Inferior parietal cortex (tissue), 1 donor: ENCODE data around the gene LYL1.
"Not testable (repeated sequence)": the region's sequence is repeated elsewhere in the genome, so short reads cannot be mapped to it uniquely, and the experiment has no call there.

ENCODE experiments used
- DNase-seq: peaks from one replicate; pipeline ENCODE4 v3.0.0-alpha.2; 2016; ENCODE audit errors: extremely low spot score

The LYL1 gene

DNA sequence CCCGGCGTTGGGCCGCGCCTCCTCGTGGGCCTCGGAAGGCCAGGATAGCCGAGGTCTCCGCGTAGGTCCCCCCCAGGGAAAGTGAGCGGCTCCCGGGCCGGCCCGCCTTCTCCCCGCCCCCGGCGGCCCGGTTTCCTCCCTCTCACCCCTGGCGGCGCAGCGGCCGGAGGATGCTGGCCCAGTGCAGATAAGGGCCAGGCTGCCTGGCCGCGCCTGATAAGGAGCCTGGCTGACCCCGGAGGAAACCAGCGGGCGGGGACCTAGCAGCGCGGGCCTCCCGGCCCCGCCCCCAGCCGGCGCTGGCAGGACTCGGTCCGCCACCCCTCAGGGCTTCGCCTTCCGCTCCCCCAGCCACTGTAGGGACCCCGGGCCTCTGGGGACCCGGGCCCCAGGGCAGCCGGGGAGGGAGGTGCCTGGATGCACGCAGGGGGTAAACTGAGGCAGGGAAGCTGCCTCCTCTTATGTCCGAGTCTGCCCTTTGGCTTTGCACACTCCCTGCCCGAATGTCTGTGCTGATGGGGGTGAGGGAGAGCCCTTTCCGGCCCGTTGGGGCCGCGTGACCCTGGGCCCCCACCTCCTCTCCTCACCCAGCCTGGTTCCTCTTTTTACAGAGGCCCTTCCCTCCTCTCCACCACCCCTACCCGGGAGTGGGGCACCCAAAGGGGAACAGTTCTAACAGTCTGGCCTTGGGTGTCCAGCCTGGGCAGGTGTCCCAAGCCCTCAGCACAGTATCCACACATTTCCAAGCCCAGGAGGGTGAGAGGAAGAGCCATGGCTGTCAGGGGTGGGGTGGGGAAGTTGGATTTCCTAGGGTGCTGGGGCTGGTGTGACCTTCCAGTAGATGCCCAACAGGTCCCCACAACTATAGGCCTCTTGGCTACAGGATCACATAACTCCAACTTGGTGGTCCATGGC, at the start of gene LYL1:
LYL1 (minus strand) TSS at position 193 of the 915 bp plus-strand sequence. CDS start 1,687 bp downstream, outside the sequence.
- no peak for DNase-seq

DNA sequence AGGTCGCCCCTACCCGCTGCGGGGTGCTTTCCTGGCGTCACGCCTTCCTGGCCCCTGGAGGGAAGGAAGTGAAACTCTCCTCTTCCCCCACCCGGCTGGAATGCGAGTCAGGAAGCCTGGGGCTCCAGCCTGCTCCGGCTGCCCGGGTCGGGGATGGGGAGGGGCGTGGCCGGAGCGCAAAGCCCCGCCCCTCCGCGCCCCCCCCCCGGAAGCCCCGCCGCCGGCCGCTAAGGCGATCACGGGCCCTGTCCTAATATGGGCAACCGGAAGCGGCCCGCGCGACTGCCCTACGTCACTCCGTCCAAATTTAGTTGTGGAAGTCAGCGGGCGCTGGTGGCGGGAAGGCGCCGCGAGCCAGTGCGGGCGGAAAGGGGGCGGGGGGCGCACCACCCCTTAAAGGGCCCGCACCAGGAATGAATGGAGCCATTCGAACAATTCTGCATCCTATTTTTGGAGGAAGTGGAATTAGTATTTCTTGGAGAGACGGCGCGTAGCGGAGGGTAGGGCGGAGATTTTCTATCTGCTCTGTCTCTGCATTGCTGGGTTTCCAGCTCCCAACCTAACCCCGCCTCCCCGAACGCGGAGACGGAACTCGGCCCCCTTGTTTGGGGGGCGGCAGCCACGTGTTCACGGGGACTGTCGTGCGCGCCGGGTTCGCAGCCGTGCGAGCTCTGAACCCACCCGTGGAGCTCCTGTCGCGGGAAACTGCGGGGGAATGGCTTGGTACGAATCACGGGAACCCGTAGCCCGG, 49.1 kb upstream of the LYL1 start:
- DNase-seq = peak; percentile 97

DNA sequence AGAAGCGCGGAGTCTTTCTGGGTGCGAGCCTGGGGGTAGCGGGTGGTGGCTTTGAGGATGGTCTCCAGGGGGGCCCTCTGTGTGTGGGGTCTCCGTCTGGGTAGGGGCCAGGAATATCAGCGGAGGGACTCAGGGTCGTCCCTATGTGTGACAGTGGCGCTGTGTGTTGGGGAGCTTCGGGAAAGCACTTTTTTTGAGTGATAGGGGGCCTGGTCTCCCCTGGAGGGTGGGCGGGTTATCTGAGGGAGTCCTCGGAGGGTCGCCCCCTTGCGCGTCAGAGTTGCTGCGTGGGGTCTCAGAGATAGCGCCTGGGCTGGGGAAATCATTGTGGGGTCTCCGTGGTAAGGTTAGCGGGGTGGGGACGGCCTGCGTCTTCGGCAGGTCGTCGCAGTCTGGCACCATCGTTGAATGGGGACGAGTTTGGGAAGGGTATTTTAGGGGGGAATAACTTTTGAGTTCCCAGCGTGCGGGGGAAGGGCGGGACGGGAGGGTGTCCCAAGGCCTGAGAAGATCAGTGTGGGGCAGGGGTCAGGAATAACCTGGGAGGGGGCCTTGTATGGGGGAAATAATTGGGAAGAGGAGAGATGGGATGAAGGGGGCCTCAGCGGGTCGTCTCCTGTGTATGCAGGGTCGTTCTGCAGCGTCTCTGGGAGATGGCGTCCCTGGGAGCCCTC, 48.4 kb upstream of the LYL1 start:
- DNase-seq = no peak

DNA sequence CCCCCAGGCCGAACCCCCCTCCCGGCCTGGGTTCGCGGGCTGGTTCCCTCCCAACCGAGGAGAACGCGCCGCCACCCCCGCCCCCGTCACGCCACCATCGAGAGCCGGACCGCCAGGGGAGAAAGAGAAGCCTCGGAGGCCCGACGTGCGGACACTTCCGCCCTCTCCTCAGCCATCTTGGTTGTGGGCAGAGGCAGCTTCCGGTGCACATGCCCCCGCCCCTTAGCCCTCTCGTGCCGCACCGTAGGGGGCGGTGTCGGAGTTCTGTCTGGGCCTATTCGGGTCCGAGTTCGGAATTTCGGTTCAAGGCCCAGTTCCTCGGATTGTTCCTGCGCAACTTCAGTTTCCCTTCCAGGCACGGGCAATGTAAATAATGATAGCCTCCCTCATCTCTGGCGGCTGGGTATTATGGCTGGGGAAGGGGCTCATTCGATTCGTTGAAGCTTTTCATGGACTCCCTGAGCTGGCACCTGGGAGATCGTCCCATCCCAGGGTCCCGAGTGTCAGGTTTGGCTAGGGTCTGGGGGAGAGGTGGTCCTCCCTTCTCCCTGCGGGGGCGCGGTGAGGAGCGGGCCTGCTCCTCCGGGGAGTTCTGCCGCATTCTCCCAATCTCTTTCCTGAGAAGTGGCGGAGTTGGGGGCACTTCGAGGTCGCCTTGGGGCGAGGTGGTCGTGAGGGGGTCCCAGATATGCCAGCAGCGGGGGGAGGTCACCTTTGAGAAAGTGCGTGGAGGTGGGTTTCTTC, 47.7 kb upstream of the LYL1 start, which contains the start of the genes IER2 and STX10:
IER2 (plus strand) TSS at position 225 of the 744 bp plus-strand sequence. CDS start 2,776 bp downstream, outside the sequence.
STX10 (minus strand) TSS at position 189 of the 744 bp plus-strand sequence. CDS start 202 bp downstream, outside the sequence.
- DNase-seq = peak; percentile 97

DNA sequence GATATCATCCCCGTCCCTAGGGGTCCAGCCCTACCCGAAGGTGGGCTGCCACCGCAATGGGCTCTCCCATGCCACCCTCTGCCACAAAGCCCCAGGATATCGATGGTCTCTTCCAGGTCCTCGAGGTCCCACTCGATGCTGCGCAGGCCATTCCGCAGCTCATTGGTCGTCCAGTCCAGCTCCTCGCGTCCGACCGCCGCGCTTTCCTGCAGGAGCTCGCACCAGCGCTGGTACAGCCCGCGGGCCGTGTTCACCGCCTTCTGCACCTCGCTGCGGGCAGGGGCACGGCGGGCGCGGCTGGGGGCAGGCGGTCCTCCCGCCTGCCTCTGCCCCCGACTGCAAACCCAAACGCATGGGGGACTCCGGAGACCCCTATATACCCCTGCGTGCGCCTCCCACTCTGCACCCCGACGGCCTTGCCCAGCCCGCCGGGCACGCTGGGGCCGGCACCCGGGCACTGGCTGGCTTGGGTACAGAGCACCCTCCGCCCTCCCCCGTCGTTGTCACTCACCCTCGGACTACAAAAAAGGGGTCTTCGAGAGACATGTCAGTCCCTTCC, 47.0 kb upstream of the LYL1 start:
- no peak for DNase-seq

DNA sequence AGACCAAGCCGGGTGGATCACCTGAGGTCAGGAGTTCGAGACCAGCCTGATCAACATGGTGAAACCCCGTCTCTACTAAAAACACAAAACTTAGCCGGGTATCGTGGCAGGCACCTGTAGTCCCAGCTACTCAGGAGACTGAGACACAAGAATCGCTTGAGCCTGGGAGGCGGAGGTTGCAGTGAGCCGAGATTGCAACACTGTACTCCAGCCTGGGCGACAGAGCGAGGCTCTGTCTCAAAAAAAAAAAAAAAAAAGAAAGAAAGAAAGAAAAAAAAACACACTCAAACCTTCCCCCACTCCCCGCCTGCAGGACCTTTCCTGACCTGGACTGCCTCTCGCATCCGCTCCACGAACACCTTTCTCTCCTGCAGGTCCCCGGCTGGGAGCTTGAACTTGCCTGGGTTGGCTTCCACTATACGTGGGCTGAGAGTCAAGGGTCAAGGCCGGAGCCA, 46.5 kb upstream of the LYL1 start:
- not testable (repeated sequence) for DNase-seq

DNA sequence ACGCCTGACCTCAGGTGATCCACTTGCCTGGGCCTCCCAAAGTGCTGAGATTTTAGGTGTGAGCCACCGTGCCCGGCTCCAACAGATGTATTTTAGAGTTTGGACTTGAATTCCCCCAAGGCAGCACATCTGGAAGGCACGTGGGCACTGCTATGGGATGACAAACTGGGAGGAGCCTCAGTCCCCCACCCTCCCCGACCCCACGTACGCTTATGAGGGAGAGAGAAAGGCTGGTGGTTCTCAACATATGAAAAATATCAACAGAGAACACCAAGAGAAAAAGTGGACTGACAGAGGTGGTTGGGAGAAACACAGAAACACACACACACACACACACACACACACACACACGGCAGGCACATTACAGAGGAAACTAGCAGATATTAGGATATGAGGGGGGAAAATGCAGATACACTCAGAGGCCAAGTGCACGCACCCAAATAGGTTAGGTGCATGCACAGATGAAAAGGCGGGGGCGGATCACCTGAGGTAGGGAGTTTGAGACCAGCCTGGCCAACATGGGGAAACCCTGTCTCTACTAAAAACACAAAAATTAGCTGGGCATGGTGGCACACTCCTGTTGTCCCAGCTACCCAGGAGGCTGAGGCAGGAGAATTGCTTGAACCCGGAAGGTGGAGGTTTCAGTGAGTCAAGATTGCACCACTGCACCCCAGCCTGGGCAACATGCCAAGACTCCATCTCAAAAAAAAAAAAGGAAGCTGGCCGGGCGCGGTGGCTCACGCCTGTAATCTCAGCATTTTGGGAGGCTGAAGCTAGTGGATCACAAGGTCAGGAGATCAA, 44.3 kb upstream of the LYL1 start:
- no peak for DNase-seq

DNA sequence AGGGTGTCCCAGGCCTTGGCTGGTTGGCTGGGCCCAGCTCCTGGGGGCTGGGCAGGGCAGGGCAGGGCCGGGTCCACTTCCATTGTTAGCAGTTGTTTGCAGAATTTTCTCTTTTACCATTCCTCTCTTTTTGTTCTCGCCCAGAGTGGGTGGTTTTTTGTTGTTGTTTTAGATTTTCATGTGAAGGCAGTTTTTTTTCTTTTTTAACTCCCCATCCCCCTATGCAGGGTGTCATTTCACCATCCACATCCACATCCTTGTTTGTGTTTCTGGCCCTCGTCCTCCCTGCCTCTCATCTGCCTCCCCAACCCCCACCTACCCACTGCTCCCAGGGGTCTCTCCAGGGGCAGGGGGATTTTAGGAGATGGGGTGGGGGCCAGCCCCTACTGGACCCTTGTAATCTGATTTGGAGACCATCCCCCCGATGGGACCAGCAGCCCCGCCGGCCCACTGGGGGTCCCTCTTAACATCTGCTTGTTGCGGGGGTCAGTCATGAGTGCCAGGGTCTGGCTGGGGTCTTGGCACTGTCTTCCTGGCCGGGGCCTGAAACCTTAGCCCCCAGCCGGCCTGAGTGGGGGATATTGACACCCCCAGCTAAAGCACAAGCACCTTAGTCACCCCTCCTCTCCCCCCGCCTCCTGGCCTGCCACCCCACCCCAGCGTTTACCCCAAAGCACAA, 37.1 kb upstream of the LYL1 start:
- no peak for DNase-seq

DNA sequence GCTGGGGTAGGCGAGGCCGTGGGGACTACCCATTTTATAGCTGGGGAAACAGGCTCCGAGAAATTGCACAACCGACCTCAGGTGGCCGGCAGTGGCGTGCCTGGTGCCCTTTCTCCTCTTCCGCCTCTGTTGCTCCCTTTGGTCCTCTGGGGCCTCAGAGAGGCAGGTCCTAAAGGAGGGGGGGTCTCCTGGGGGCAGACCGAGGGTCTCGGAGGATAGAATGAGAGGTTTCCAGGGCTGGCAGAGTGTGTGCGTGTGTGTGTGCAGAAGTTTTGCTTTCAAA, 36.2 kb upstream of the LYL1 start:
- no peak for DNase-seq

DNA sequence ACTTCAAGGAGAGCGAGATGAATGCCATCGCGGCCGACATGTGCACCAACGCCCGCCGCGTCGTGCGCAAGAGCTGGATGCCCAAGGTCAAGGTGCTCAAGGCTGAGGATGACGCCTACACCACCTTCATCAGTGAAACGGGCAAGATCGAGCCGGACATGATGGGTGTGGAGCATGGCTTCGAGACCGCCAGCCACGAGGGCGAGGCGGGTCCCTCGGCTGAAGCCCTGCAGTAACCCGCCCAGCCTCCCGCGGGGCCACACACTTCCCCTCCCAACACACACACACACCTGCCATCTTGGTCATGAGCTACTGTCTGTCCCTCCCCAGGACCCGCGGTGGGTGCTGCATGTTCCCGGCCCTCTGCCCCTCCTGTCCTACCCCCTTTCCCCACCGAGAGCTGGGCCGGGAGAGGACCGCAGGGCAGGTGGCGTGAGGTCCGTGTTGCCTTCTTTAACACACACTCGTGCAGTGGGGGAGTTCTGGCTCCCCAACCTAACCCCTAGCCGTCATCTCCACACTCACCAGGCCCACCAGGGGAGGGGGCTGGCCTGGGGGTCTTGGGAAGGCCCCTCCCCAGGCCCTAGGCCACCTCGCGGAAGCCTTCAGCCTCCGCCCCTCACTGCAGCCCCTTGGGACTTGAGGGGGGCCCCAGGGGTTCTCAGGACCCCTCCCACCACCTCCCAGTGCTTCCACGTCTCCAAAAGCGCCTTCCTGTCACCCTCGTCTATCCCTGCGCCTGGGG, 35.7 kb upstream of the LYL1 start:
- DNase-seq = no peak

DNA sequence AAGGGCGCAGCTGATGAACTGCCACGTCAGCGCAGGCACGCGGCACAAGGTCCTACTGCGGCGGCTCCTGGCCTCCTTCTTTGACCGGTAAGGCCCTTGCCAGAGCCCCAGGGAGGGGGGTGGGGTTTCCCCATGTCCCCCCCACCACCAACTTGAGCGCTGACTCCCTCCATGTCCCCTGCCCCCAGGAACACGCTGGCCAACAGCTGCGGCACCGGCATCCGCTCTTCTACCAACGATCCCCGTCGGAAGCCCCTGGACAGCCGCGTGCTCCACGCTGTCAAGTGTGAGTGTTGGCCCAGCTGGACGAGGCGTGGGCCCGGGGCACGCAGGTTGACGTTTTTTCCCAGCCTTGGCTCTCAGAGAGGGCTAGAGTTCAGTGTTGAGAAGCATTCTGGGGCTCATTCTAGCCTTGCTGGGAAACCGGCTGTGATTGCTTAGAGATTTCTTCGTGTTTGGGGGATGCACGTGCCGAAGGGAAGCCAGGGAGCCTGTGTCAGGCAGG, 34.7 kb upstream of the LYL1 start:
- DNase-seq = no peak

DNA sequence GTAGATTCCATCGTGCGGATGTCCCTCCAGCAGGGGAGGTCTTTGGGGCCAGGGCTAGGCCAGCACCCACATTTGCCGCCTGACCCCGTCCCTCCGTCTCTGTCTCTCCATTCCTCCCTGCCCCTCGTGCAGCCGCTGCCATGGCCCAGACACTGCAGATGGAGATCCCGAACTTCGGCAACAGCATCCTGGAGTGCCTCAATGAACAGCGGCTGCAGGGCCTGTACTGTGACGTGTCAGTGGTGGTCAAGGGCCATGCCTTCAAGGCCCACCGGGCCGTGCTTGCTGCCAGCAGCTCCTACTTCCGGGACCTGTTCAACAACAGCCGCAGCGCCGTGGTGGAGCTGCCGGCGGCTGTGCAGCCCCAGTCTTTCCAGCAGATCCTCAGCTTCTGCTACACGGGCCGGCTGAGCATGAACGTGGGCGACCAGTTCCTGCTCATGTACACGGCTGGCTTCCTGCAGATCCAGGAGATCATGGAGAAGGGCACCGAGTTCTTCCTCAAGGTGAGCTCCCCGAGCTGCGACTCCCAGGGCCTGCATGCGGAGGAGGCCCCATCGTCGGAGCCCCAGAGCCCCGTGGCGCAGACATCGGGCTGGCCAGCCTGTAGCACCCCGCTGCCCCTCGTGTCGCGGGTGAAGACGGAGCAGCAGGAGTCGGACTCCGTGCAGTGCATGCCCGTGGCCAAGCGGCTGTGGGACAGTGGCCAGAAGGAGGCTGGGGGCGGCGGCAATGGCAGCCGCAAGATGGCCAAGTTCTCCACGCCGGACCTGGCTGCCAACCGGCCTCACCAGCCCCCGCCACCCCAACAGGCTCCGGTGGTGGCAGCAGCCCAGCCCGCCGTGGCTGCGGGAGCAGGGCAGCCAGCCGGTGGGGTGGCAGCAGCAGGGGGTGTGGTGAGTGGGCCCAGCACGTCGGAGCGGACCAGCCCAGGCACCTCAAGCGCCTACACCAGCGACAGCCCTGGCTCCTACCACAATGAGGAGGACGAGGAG, 32.7 kb upstream of the LYL1 start:
- no peak for DNase-seq

DNA sequence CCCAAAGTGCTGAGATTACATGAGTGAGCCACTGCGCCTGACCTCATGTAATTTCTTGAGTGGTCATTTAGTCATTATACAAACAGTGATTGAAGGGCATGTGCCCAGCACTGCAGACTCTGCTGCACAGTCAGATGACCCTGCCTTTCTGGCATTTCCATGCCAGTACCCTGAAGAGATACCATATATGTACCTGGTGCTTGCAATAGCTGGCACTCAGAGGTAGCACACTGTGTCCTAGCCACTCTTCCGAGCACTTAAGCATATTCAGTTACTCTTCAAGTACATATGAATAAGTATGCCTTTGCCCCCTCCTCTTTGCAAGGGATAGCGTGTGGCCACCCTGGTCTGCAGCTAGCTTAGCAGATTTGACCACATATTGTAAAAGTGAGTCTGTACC, 32.0 kb upstream of the LYL1 start:
- DNase-seq = no peak

DNA sequence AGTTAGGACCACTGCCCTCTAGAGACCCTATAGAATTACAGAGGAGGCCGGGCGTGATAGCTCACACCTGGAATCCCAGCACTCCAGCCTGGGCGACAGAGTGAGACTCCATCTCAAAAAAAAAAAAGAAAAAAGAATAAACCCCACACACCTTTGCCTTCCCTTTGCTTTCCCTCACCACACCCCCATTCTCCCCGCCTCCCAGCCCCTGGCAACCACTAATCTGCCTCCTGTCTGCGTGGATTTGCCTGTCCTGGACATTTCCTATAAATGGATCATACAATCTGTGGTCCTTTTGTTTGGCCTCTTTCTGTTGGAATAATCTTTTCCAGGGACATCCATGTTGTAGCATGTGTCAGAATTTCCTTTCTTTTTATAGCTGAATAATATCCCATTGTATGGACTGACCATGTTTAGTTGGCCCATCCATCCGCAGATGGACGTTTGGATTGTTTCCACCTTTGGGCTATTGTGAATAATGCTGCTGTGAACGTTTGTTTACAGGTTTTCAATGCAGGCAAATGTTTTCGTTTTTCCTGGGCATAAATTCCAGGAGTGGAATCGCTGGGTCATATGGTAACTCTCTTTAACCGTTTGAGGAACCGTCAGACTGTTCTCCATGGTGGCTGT, 30.7 kb upstream of the LYL1 start:
- peak; percentile 65 for DNase-seq

DNA sequence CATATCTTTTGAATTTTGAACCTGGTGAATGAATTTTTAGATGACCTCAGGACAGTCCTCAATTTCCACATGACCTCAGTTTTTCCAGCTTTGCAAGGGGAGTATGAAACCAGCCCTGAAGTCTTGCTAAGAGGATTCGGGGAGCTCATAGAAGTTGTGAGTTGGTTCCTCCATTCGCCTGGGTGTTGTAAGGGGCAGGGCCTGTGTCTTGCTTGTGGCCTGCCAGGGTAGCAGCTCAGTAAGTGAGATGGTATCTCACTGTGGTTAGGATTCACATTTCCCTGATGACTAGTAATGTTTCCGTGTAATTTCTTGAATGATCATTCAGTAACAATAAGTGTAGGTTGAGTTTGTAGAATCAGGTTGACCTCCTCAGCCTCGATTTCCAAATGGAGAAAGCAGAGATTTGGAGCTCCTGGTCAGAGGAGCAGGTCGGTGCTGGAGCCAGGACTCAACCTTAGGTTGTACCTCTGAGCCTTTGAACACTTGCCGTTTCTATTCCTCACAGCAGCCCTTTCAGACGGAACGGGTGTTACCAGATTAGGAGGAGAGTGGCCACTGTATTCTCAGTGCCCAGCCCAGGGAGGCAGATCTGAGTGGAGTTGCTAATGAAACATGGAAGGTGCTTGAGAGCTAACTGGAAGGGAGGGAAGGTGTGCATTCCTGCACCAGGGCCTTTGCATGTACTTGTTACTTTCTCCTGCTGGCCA, 30.0 kb upstream of the LYL1 start:
- no peak for DNase-seq

DNA sequence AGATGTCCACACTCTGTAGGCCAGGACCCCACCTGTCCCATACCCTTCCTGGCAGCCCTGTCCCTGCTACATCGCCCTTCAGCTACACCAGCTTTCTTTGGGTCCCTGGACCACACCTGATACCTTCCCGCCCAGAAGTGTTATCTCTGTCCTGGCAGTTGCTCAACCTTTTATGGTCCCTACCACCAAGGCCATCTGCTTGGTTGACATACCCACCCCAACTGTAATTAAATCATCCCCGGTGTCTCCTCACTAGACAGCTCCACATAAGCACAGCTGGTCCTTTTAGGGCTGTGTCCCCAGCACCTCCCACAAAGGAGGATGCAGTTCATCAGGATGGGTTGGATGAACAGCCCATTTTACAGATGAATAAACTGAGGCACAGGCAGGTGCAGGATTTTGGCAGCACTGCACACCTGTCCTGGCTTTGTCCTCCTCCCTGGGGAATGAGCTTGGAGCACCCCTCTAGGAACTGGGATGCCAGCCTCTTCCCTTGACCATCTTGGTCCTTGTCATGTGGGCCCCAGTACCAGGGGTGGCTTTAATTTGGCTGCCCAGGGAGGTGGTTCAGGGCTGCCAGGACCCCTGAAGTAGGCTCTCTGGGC, 28.3 kb upstream of the LYL1 start:
- no peak for DNase-seq
